H9 (cell line): ENCODE data around the gene GNA15. TPM values are rescaled to one million over a fixed set of nuclear protein-coding genes. Genes with fewer than 3 reads are reported as not detected.

ENCODE experiments used
- DNase-seq: peaks from one replicate; pipeline ENCODE4 v3.0.0-alpha.2; 2017
- H2AFZ ChIP-seq: one replicate; pipeline ENCODE4 v1.6.1; 2013; ENCODE audit warnings: mild to moderate bottlenecking, low read length, control low read depth, moderate library complexity
- H2AK5ac ChIP-seq: 2 replicates; pipeline ENCODE4 v1.6.1; 2013; ENCODE audit warnings: low read length, control low read depth, mixed read lengths; ENCODE audit not compliant: insufficient read length
- H2BK120ac ChIP-seq: one replicate; pipeline ENCODE4 v1.6.1; 2013; ENCODE audit warnings: low read depth, mild to moderate bottlenecking, low read length, control low read depth, inconsistent platforms; ENCODE audit not compliant: poor library complexity, severe bottlenecking
- H2BK12ac ChIP-seq: 2 replicates; pipeline ENCODE4 v1.6.1; 2013; ENCODE audit warnings: low read length, control low read depth, mixed read lengths, low read depth; ENCODE audit not compliant: insufficient read length
- H2BK15ac ChIP-seq: 2 replicates; pipeline ENCODE4 v1.6.1; 2013; ENCODE audit warnings: low read depth, low read length, control low read depth
- H2BK20ac ChIP-seq: one replicate; pipeline ENCODE4 v1.6.1; 2013; ENCODE audit warnings: low read depth, mild to moderate bottlenecking, low read length, control low read depth, inconsistent platforms; ENCODE audit not compliant: poor library complexity, severe bottlenecking
- H2BK5ac ChIP-seq: 2 replicates; pipeline ENCODE4 v1.6.1; 2013; ENCODE audit warnings: low read length, control low read depth, mixed read lengths; ENCODE audit not compliant: insufficient read length
- H3K14ac ChIP-seq: 2 replicates; pipeline ENCODE4 v1.6.1; 2013; ENCODE audit warnings: low read length, control low read depth; ENCODE audit not compliant: insufficient read depth
- H3K18ac ChIP-seq: 2 replicates; pipeline ENCODE4 v1.6.1; 2013; ENCODE audit warnings: low read depth, mild to moderate bottlenecking, mixed read lengths, low read length, control low read depth; ENCODE audit not compliant: insufficient read length
- H3K23ac ChIP-seq: 2 replicates; pipeline ENCODE4 v1.6.1; 2013; ENCODE audit warnings: low read length, control low read depth, mixed read lengths, low read depth; ENCODE audit not compliant: insufficient read length
- H3K23me2 ChIP-seq: 2 replicates; pipeline ENCODE4 v1.6.1; 2013; ENCODE audit warnings: low read depth, mild to moderate bottlenecking, mixed read lengths, low read length, control low read depth; ENCODE audit not compliant: insufficient read length, poor library complexity, severe bottlenecking
- H3K27ac ChIP-seq: 2 replicates; pipeline ENCODE4 v1.5.1; 2013; ENCODE audit warnings: low read length, control low read depth, mixed read lengths, low read depth; ENCODE audit not compliant: insufficient read length
- H3K27me3 ChIP-seq: 2 replicates; pipeline ENCODE4 v1.6.1; 2013; ENCODE audit warnings: low read length, control low read depth, inconsistent platforms; ENCODE audit not compliant: insufficient read depth
- H3K4ac ChIP-seq: 2 replicates; pipeline ENCODE4 v1.6.1; 2013; ENCODE audit warnings: low read depth, mild to moderate bottlenecking, control low read depth, inconsistent platforms, low read length, moderate library complexity
- H3K4me1 ChIP-seq: 2 replicates; pipeline ENCODE4 v1.6.1; 2013; ENCODE audit warnings: low read length, control low read depth, inconsistent platforms; ENCODE audit not compliant: insufficient read depth
- H3K4me2 ChIP-seq: 2 replicates; pipeline ENCODE4 v1.6.1; 2013; ENCODE audit warnings: low read length, control low read depth, mixed read lengths; ENCODE audit not compliant: insufficient read length, insufficient read depth
- H3K56ac ChIP-seq: 2 replicates; pipeline ENCODE4 v1.6.1; 2013; ENCODE audit warnings: low read depth, mild to moderate bottlenecking, mixed read lengths, low read length, control low read depth; ENCODE audit not compliant: insufficient read length
- H3K79me1 ChIP-seq: 2 replicates; pipeline ENCODE4 v1.6.1; 2013; ENCODE audit warnings: low read depth, mild to moderate bottlenecking, moderate library complexity, low read length, control low read depth, inconsistent platforms; ENCODE audit not compliant: insufficient read depth, poor library complexity, severe bottlenecking
- H3K79me2 ChIP-seq: 2 replicates; pipeline ENCODE4 v1.6.1; 2013; ENCODE audit warnings: low read length, control low read depth, inconsistent platforms; ENCODE audit not compliant: insufficient read depth
- H3K9ac ChIP-seq: 2 replicates; pipeline ENCODE4 v1.6.1; 2013; ENCODE audit warnings: low read length, control low read depth, mixed read lengths; ENCODE audit not compliant: insufficient read length; ENCODE audit errors: extremely low read depth
- H3K9me3 ChIP-seq: one replicate; pipeline ENCODE4 v1.6.1; 2013; ENCODE audit warnings: low read depth, low read length, inconsistent platforms; ENCODE audit not compliant: control insufficient read depth
- H3T11ph ChIP-seq: one replicate; pipeline ENCODE4 v1.6.1; 2013; ENCODE audit warnings: mild to moderate bottlenecking, low read length, control low read depth, inconsistent platforms
- H4K20me1 ChIP-seq: one replicate; pipeline ENCODE4 v1.6.1; 2013; ENCODE audit not compliant: control insufficient read depth, insufficient read length, insufficient read depth
- H4K5ac ChIP-seq: 2 replicates; pipeline ENCODE4 v1.6.1; 2013; ENCODE audit warnings: low read depth, mild to moderate bottlenecking, mixed read lengths, low read length, control low read depth; ENCODE audit not compliant: insufficient read length
- H4K8ac ChIP-seq: replicated peaks from 2 replicates; pipeline ENCODE4 v1.6.1; 2013; ENCODE audit warnings: low read length, control low read depth, mixed read lengths, low read depth; ENCODE audit not compliant: insufficient read length
- H4K91ac ChIP-seq: 2 replicates; pipeline ENCODE4 v1.6.1; 2013; ENCODE audit warnings: low read depth, mild to moderate bottlenecking, moderate library complexity, mixed read lengths, low read length, control low read depth; ENCODE audit not compliant: insufficient read length
- H3K27ac Mint-ChIP-seq, 3 experiments: 2 replicates in 2 of 3; 3 replicates in 1 of 3; pipeline ENCODE4 v1.8.0; 2020 to 2021; ENCODE audit warnings: mixed read lengths in 3 of 3, mild to moderate bottlenecking in 1 of 3, moderate library complexity in 1 of 3
- H3K27me3 Mint-ChIP-seq: 2 replicates; pipeline ENCODE4 v1.8.0; 2021; ENCODE audit warnings: low read depth, mild to moderate bottlenecking, moderate library complexity, mixed read lengths
- H3K36me3 Mint-ChIP-seq, 3 experiments: 2 replicates in 2 of 3; 3 replicates in 1 of 3; pipeline ENCODE4 v1.8.0; 2020 to 2021; ENCODE audit warnings: low read depth in 3 of 3, mixed read lengths in 3 of 3; ENCODE audit not compliant: insufficient read depth in 1 of 3
- H3K4me1 Mint-ChIP-seq, 2 experiments: 2 replicates each; pipeline ENCODE4 v1.8.0; 2020; ENCODE audit warnings: mixed read lengths in 2 of 2
- H3K4me3 Mint-ChIP-seq, 2 experiments: 2 replicates in 1 of 2; 3 replicates in 1 of 2; pipeline ENCODE4 v1.8.0; 2020 to 2021; ENCODE audit warnings: mild to moderate bottlenecking in 2 of 2, mixed read lengths in 2 of 2, moderate library complexity in 1 of 2
- H3K9me3 Mint-ChIP-seq, 2 experiments: 2 replicates in 1 of 2; 3 replicates in 1 of 2; pipeline ENCODE4 v1.8.0; 2020; ENCODE audit warnings: mild to moderate bottlenecking in 2 of 2, mixed read lengths in 2 of 2, moderate library complexity in 1 of 2
- WGBS: extraction: QIAGEN DNeasy Blood & Tissue Kit; methylation state at CpG from one replicate; pipeline ENCODE4 v1.1.7; 2013; ENCODE audit warnings: missing lambda C conversion rate, low lambda C conversion rate, mixed read lengths; ENCODE audit not compliant: insufficient read length; ENCODE audit errors: extremely low coverage; 5-methylcytosine and 5-hydroxymethylcytosine counted together
- total RNA-seq: library from RNA; stranded (reverse); gene quantifications from 2 replicates; pipeline ENCODE4 v1.2.1, GENCODE V29; 2021
- TF ChIP-seq, protein P1 (sequence below): fragments of 200-600 bp; sonication (generic); conservative IDR thresholded peaks from 3 replicates; pipeline ENCODE4 v1.8.0; 2021; ENCODE audit warnings: antibody characterized with exemption, mild to moderate bottlenecking

GNA15 gene
- total RNA-seq, 1 experiment from 2014 or later = not detected

DNA sequence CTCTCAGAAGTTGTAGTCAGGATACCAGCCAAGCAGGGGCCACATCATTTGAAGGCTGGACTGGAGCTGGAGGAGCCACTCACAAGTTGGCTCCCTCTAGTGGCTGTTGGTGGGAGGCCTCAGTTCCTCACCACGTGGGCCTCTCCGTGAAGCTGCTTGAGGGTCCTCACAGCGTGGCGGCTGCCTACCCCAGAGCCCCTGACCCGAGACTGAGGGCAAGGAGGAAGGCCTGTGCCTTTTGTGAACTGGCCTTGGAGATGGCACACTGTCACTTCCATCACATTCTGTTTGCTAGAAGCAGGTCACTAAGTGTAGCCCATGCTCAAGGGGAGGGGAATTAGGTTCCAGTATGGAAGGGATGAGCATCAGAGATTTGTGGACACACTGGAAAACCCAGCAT, 27.1 kb upstream of the GNA15 start:
- Histone ChIP-seq H3K23me2 (no peaks in the 10 kb centered on the region), H2BK20ac (no peak overlapping the region), H4K5ac (no peak overlapping the region), H3K23ac (no peak overlapping the region), H3K14ac (no peak overlapping the region), H2BK15ac (peak overlapping the region; percentile 54; the same call in 1 of the 2 replicates), H4K91ac (no peak overlapping the region), H3K79me2 (peaks cover 6% of the 10 kb centered on the region; the same call in 1 of the 2 replicates), H4K8ac (no peak overlapping the region), H3K27me3 (no peaks in the 10 kb centered on the region), H3T11ph (no peak overlapping the region), H3K79me1 (no peaks in the 10 kb centered on the region), H2BK120ac (no peak overlapping the region), H3K18ac (no peak overlapping the region), H3K4me1 (no peaks in the 10 kb centered on the region), H3K4ac (no peak overlapping the region), H2BK12ac (no peak overlapping the region), H3K9ac (no peak overlapping the region), H2AFZ (no peak overlapping the region), H3K27ac (no peak overlapping the region), H3K9me3 (no peaks in the 10 kb centered on the region), H2AK5ac (no peak overlapping the region), H2BK5ac (no peak overlapping the region), H4K20me1 (peaks cover 2% of the 10 kb centered on the region), H3K56ac (no peak overlapping the region), H3K4me2 (no peak overlapping the region)
- Mint-ChIP-seq H3K9me3 (no peaks in the 10 kb centered on the region), H3K4me3 (no peak overlapping the region; a peak in 1 of 5 replicates), H3K4me1 (peaks cover 17 to 26% of the 10 kb centered on the region in 2 experiments), H3K36me3 (no peaks in the 10 kb centered on the region; a peak in 3 of 7 replicates), H3K27me3 (no peaks in the 10 kb centered on the region), H3K27ac (peak overlapping the region in 2 of 3 experiments; percentile 74 to 82; a peak in 1 of 7 replicates)
- WGBS = no CpG with 5 or more reads among the region's 5 CpGs
- peak; percentile 82 for DNase-seq
- TF ChIP-seq, protein P1, sequence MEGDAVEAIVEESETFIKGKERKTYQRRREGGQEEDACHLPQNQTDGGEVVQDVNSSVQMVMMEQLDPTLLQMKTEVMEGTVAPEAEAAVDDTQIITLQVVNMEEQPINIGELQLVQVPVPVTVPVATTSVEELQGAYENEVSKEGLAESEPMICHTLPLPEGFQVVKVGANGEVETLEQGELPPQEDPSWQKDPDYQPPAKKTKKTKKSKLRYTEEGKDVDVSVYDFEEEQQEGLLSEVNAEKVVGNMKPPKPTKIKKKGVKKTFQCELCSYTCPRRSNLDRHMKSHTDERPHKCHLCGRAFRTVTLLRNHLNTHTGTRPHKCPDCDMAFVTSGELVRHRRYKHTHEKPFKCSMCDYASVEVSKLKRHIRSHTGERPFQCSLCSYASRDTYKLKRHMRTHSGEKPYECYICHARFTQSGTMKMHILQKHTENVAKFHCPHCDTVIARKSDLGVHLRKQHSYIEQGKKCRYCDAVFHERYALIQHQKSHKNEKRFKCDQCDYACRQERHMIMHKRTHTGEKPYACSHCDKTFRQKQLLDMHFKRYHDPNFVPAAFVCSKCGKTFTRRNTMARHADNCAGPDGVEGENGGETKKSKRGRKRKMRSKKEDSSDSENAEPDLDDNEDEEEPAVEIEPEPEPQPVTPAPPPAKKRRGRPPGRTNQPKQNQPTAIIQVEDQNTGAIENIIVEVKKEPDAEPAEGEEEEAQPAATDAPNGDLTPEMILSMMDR = peak; percentile 93
